ENCODE measurements around the gene WASHC1.
"Not testable (repeated sequence)": the region's sequence is repeated elsewhere in the genome, so short reads cannot be mapped to it uniquely, and the experiment has no call there.

Gene WASHC1

GRCh38 chr9:11206-11605, 18.1 kb downstream of the WASHC1 start:
- not testable (repeated sequence) for DNase-seq

GRCh38 chr9:10653-11053, 18.6 kb downstream of the WASHC1 start:
- DNase-seq, result peak; percentile 48

GRCh38 chr9:10207-10606, 19.0 kb downstream of the WASHC1 start:
- DNase-seq, result peak; percentile 22
